Mucosa of stomach (tissue), 1 donor: ENCODE measurements around the gene SACM1L.
A peak's percentile ranks its signal among the peaks of the same experiment; 100 is the strongest.
"Not testable (repeated sequence)": the region's sequence is repeated elsewhere in the genome, so short reads cannot be mapped to it uniquely, and the experiment has no call there.

Source experiments
- H3K27me3 ChIP-seq: one replicate; pipeline ENCODE4 v1.7.0; 2013; ENCODE audit warnings: mild to moderate bottlenecking, low read length; ENCODE audit not compliant: control insufficient read depth, insufficient read depth
- H3K36me3 ChIP-seq: one replicate; pipeline ENCODE4 v1.7.0; 2013; ENCODE audit warnings: low read length; ENCODE audit not compliant: control insufficient read depth, insufficient read depth
- H3K4me1 ChIP-seq: one replicate; pipeline ENCODE4 v1.7.0; 2013; ENCODE audit warnings: mild to moderate bottlenecking, low read length; ENCODE audit not compliant: control insufficient read depth, insufficient read depth
- H3K4me3 ChIP-seq: one replicate; pipeline ENCODE4 v1.7.0; 2013; ENCODE audit warnings: low read length
- H3K9ac ChIP-seq: one replicate; pipeline ENCODE4 v1.7.0; 2013; ENCODE audit warnings: mild to moderate bottlenecking, low read length, moderate library complexity
- H3K9me3 ChIP-seq: one replicate; pipeline ENCODE4 v1.7.0; 2013; ENCODE audit warnings: mild to moderate bottlenecking, low read length, moderate library complexity; ENCODE audit not compliant: control insufficient read depth
- donor health status: Pancreatic carcinoma.

SACM1L gene

DNA sequence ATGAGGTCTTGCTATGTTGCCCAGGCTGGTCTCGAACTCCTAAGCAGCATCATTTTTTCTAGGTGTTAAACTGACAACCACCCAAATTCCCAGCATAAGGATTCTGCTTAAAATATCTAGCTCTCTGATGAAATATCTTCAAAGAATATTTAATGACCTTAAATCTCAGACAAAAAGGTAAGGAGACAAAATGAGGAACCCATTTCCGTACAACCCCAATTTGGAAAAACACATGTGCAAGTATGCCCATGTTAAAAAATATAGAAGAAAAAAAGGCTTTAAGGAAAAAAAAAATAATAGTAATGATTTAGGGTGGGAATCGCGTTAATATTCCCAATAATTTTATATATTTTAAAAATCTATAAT lies 1.4 kb upstream of the SACM1L start:
- no peaks in the 10 kb centered on the region for H3K27me3 ChIP-seq
- no peaks in the 10 kb centered on the region for H3K9me3 ChIP-seq
- no peak overlapping the region for H3K9ac ChIP-seq
- H3K36me3 ChIP-seq = no peaks in the 10 kb centered on the region
- H3K4me1 ChIP-seq = peaks cover 17% of the 10 kb centered on the region
- no peak overlapping the region for H3K4me3 ChIP-seq

DNA sequence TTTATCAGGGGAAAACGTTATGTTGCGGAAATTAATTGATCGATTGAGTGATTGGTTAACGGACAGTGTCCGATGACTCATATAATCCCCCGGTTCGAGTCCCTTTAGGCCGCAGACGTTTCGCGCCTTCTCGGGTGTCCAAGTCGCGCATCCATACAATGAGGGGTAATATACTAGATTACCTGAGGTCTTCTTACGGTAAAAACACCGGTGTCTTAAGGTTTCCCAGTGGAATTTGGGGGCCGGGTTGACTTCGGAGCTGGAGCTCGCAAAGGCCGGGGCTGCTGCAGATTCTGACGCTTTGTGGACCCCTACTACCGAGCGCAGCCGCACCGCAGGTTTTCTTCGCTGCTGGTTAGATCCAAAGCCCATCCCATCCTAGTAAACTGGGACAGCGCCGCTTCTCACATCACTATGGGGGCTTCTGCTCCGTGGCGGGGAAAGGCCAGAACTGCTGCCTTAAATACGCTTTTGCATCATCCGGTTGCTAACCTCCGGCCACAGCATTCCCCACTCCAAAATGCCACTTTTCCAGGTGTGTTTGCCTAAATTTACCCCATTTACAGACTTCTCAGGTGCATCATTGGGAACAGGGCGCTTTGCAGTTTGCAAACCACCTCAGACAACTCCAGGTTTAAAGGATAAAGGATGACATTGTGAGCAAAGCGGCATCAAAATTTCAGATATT lies 858 bp upstream of the SACM1L start:
- Histone ChIP-seq H3K36me3 (no peaks in the 10 kb centered on the region), H3K4me1 (peaks cover 17% of the 10 kb centered on the region), H3K27me3 (no peaks in the 10 kb centered on the region), H3K9ac (peak overlapping the region; percentile 55), H3K4me3 (peak overlapping the region; percentile 75), H3K9me3 (no peaks in the 10 kb centered on the region)

DNA sequence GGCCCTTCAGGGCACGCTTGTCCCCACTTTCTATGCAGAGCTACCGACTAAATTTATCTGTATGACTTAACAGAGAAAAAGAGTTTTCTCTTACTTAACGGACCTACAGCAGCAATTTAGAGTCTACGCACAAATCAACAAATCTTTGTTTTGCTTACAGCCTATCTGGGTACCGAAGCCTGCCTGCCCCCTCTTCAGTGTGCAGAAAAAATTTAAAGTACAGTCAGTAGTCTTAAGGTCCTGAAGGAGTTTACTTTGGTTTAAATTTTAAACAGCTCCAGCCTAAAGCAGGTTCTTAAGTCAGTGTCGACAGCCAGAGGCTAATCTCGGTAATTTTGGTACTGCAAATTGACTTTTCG lies 570 bp downstream of the SACM1L start:
- peaks cover 11% of the 10 kb centered on the region for H3K4me1 ChIP-seq
- H3K27me3 ChIP-seq = no peaks in the 10 kb centered on the region
- no peaks in the 10 kb centered on the region for H3K36me3 ChIP-seq
- peak overlapping the region; percentile 42 for H3K4me3 ChIP-seq
- H3K9ac ChIP-seq = peak overlapping the region; percentile 74
- no peaks in the 10 kb centered on the region for H3K9me3 ChIP-seq

DNA sequence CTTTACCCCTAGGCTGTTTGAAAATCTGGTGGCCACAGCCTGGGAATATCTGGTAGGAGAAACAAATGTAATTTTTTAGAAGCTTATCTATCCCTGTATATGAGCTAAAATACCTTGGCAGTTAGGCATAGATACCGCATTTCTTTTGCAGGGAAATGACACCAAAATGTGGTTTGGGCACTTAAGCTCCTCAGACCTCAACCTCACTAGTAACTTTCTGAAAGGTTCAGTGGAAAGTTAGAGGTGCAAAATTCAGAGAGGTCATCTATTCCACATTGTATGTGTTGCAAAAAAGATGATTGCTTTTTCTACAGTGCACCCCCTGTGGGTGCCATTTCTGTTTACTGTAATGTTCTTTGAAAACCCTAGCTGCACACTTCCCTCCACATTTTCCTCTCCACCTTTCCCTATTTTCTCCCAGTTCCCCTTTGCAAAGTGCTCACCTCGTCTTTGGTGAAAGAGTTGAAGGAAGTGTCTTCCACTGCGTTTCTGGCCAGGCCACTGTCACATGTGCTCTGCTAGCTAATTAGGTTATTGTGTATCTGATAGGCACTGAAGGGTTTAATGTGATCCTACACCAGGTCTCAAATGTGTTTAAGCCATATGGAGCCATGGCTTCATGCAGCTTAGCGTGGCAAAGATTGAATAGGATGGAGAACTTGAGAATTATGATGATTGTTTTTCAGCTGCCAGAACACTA lies 1.3 kb downstream of the SACM1L start:
- Histone ChIP-seq H3K9ac (peak overlapping the region; percentile 74), H3K36me3 (no peaks in the 10 kb centered on the region), H3K4me1 (peaks cover 11% of the 10 kb centered on the region), H3K9me3 (no peaks in the 10 kb centered on the region), H3K4me3 (peak overlapping the region; percentile 42), H3K27me3 (no peaks in the 10 kb centered on the region)

DNA sequence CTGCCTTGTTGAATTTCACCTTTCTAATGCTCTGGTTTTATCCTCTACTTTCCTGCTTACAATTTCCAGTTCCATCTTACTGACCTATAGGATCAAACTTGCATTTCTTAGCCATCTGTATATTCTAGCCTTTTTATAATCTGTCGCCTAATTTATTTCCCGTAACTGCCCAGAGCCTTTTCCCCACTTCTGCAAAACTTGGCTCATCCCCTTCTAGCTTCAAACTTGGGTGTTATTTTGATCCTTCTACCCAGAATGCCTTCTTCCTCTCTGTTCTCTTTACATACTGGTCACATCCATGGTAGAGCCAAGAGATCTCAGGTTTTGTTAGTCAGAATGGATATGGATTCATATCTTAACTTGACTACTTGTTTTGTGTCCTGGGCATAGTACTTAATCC lies 2.6 kb downstream of the SACM1L start:
- H3K9ac ChIP-seq = no peak overlapping the region
- no peaks in the 10 kb centered on the region for H3K27me3 ChIP-seq
- H3K9me3 ChIP-seq = no peaks in the 10 kb centered on the region
- peaks cover 11% of the 10 kb centered on the region for H3K4me1 ChIP-seq
- H3K36me3 ChIP-seq = no peaks in the 10 kb centered on the region
- H3K4me3 ChIP-seq = no peak overlapping the region

DNA sequence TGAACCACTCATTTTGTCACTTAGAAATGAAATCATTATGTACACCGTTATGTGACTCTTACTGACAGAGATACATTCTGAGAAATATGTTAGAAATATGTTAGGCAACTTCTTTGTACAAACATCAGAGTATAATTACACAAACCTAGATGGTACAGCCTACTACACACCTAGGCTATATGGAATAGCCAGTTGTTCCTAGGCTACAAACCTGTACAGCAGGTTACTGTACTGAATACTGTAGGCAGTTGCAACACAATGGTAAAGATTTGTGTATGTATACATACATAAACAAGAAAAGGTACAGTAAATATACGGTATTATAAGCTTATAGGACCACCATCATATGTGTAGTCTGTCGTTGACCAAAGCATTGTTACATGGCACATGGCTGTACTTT lies 3.7 kb downstream of the SACM1L start:
- Histone ChIP-seq H3K9me3 (no peaks in the 10 kb centered on the region), H3K36me3 (no peaks in the 10 kb centered on the region), H3K4me1 (peaks cover 11% of the 10 kb centered on the region), H3K27me3 (no peaks in the 10 kb centered on the region), H3K9ac (no peak overlapping the region), H3K4me3 (no peak overlapping the region)

DNA sequence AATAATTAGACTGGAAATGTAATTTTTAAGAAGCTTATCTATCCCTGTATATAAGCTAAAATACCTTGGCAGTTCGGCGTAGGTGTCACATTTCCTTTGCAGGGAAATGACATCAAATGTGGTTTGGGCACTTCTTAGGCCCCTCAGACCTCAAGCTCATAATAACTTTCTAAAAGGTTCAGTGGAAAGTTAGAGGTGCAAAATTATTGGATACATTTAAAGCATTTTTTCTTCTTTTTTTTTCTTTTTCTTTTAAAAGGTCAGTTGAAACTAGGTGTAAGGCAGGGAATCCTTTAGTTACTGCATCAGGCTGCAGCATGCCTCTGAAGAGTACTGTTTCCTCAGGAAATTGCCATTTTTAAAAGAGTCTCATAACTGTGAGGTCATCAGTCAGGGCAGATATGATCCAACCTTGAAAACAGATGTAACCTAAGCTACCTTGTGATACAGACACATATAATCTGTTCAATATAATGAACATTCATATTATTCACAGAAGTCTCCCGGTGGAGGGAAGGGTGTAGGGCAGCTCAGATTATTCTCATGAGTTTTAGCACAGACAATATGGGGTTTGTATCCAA lies 4.8 kb downstream of the SACM1L start:
- H3K4me3 ChIP-seq = no peak overlapping the region
- no peak overlapping the region for H3K9ac ChIP-seq
- H3K27me3 ChIP-seq = no peaks in the 10 kb centered on the region
- H3K4me1 ChIP-seq = peaks cover 11% of the 10 kb centered on the region
- no peaks in the 10 kb centered on the region for H3K9me3 ChIP-seq
- H3K36me3 ChIP-seq = no peaks in the 10 kb centered on the region

DNA sequence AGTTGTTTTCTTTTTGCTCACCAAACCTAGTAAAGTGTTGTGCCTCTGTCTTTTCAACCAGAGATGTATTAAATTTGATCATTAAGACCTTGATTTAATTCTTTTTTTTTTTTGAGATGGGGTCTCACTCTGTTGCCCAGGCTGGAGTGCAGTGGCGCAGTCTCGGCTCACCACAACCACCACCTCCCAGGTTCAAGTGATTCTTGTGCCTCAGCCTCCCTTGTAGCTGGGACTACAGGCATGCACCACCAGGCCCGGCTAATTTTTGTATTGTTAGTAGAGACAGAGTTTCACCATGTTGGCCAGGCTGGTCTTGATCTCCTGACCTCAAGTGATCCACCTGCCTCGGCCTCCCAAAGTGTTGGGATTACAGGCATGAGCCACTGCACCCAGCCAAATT lies 6.0 kb downstream of the SACM1L start:
- H3K9ac ChIP-seq, H3K27me3 ChIP-seq: not testable (repeated sequence)
- peaks cover 11% of the 10 kb centered on the region for H3K4me1 ChIP-seq

DNA sequence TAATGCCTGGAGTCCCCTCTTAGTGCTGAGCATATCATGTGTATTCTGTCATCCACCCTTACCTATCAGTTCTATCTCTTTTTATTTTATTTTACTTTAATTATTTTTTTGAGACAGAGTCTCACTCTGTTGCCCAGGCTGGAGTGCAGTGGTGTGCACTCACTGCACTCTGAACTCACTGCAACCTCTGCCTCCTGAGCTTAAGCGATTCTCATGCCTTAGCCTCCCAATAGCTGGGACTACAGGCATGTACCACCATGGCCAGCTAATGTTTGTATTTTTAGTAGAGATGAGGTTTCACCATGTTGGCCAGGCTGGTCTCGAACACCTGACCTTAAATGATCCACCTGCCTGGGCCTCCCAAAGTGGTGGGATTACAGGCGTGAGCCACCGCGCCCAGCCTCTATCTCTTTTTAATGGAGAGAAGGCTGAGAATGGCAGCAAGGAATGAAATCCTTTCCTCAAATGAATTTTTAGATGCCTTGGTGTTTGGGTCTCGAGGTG lies 11.4 kb downstream of the SACM1L start:
- H3K4me3 ChIP-seq = no peak overlapping the region
- no peaks in the 10 kb centered on the region for H3K36me3 ChIP-seq
- no peaks in the 10 kb centered on the region for H3K4me1 ChIP-seq
- H3K9ac ChIP-seq = no peak overlapping the region
- H3K9me3 ChIP-seq = no peaks in the 10 kb centered on the region
- no peaks in the 10 kb centered on the region for H3K27me3 ChIP-seq

More for the DNA sequence above, 6.0 kb downstream of the SACM1L start:
- not testable (repeated sequence) for H3K36me3 ChIP-seq, H3K4me3 ChIP-seq, H3K9me3 ChIP-seq

DNA sequence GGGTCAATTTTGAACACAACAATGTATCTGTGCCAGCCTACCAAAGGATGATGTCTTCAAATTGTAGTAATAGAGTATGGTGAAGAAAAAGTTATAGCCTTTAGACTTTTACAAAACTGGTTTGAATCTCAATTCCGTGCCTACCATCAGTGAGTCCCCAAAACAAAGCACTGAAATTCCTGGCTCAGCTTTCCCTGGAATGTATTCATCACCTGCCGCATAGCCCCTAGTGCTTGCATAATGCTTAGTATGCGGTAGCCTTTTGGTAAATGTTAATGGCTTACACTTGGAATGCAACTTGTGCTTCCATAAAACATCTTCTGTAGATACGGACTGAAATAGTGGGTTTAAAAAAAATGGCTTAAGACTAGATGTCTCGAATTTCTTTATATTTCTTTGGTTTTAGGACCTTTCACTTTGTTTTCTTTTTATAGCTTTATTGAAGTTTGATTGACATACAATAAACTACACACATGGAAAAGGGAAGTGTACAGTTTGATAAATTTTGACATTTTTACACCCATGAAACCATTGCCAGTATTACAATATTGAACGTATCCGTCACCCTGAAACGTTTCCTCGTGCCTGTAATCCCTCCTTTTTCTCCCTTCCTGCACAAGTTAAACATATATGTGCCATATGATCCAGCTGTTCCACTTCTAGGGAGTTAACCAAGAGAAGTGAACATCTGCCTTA lies 12.1 kb downstream of the SACM1L start:
- Histone ChIP-seq H3K9ac (no peak overlapping the region), H3K27me3 (no peaks in the 10 kb centered on the region), H3K4me3 (no peak overlapping the region), H3K4me1 (no peaks in the 10 kb centered on the region), H3K9me3 (no peaks in the 10 kb centered on the region), H3K36me3 (no peaks in the 10 kb centered on the region)

DNA sequence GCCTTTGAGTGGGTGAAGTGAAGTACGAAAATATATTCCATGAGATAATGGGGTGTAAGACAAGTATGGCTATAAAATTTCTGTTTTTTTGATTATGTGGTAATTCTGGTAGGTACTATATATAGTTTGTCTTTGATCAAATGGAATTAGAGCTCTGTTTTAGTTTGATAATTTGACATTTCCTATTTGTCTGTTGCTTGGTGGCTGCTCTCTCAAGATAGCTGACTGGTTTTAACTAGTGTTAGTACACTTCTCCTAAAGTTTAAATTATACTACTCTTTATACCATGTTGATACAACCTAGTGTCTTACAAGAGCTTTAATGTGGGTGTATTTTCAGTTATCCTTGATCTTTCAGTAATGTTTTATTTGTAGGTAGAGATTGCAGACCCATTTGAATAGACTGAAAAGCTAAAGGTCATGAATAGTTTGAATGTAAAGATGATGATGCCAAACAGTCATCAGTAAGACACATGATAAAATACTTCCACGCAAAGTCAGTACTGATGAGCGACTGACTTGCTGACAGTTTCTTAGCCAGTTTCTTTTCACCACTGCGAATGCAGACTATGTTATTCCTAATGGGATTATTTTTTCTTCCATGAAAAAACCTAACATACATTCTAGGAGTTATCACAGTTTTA lies 15.2 kb downstream of the SACM1L start:
- no peak overlapping the region for H3K9ac ChIP-seq
- no peaks in the 10 kb centered on the region for H3K4me1 ChIP-seq
- no peaks in the 10 kb centered on the region for H3K36me3 ChIP-seq
- H3K4me3 ChIP-seq = no peak overlapping the region
- no peaks in the 10 kb centered on the region for H3K27me3 ChIP-seq
- no peaks in the 10 kb centered on the region for H3K9me3 ChIP-seq
